Psoas muscle (tissue), 8 donors: ENCODE results near the gene FDX1. TPM values are rescaled to one million over a fixed set of nuclear protein-coding genes. Genes with fewer than 3 reads are reported as not detected.
A peak's percentile ranks its signal among the peaks of the same experiment; 100 is the strongest.
"Not testable (repeated sequence)": the region's sequence is repeated elsewhere in the genome, so short reads cannot be mapped to it uniquely, and the experiment has no call there.

ENCODE experiments used
- ATAC-seq, 4 donors: fragments of 200-7000 bp; cut with Tn5 transposase; one replicate each; pipeline ENCODE4 v1.9.1; 2020; ENCODE audit warnings: moderate library complexity in 3 of 4, mild to moderate bottlenecking in 2 of 4
- DNase-seq, 2 donors: peaks; one replicate each; pipeline ENCODE4 v3.0.0-alpha.2; 2020
- H3K27ac ChIP-seq: fragments of 200-600 bp; one replicate; pipeline ENCODE4 v1.8.0; 2022
- H3K27me3 ChIP-seq, 3 donors: fragments of 200-600 bp in 1 of 3; one replicate each; pipeline versions ENCODE4 v1.6.1 to v1.8.0; 2013 to 2022; ENCODE audit warnings: low read length in 2 of 3, mild to moderate bottlenecking in 2 of 3, moderate library complexity in 1 of 3; ENCODE audit not compliant: insufficient read depth in 3 of 3
- H3K36me3 ChIP-seq, 2 donors: fragments of 200-600 bp in 1 of 2; one replicate each; pipeline versions ENCODE4 v1.6.1 to v1.8.0; 2013 to 2022; ENCODE audit warnings: low read depth in 1 of 2, mild to moderate bottlenecking in 1 of 2, moderate library complexity in 1 of 2; ENCODE audit not compliant: insufficient read depth in 1 of 2
- H3K4me1 ChIP-seq: fragments of 200-600 bp; one replicate; pipeline ENCODE4 v1.8.0; 2022
- H3K4me3 ChIP-seq: fragments of 200-600 bp; one replicate; pipeline ENCODE4 v1.8.0; 2022; ENCODE audit warnings: mild to moderate bottlenecking
- H3K9me3 ChIP-seq: fragments of 200-600 bp; one replicate; pipeline ENCODE4 v1.8.0; 2022
- WGBS, 3 donors: extraction: QIAGEN DNeasy Blood & Tissue Kit; methylation state at CpG; one replicate each; pipeline versions ENCODE4 v1.1.6 to v1.1.7; 2013; 5-methylcytosine and 5-hydroxymethylcytosine counted together
- intact Hi-C, 2 donors: fragments of 100-400 bp; cut with DNase I; formaldehyde crosslinking; loops; one replicate each; pipeline versions ENCODE4 v1.11.0 to v1.14.2; 2022
- long read RNA-seq, 2 donors: library from polyadenylated mRNA; unstranded; transcript quantifications; one replicate each; pipeline ENCODE4 v2.0.0, GENCODE V29; 2021
- polyA plus RNA-seq, 3 donors: library from polyadenylated mRNA; stranded (reverse); fragments of 200-250 nt; gene quantifications; one replicate each; pipeline ENCODE4 v1.2.3, GENCODE V29; 2013
- total RNA-seq, 4 donors: library from RNA; stranded (reverse); fragmentation: NEBNext Ultra II Directional in 2 of 4; extraction: Animal tissue kit (Norgen Biotek cat#: 25700) in 2 of 4; gene quantifications; one replicate each; pipeline versions ENCODE4 v1.2.1 to v1.2.4, GENCODE V29; 2021 to 2023
- TF ChIP-seq, protein P1 (sequence below): fragments of 200-600 bp; IDR thresholded peaks from one replicate; pipeline ENCODE4 v1.8.0; 2022; ENCODE audit warnings: antibody characterized with exemption
- donor health status: healthy with polysubstance abuse.
- donor health status: DM: no; HTN: no; CAD: no; lungs with moderate emphysema.
- donor health status: Bipolar disorder and iron deficiency.
- donor health status: healthy.
- donor health status: DM: yes; HTN: yes; CAD: no.
- donor health status: DM: no; HTN: no; CAD: no.
- donor health status: DM: no; HTN: no; CAD: no.
- donor health status: DM: yes; HTN: yes; CAD: no.

Gene FDX1, protein sequence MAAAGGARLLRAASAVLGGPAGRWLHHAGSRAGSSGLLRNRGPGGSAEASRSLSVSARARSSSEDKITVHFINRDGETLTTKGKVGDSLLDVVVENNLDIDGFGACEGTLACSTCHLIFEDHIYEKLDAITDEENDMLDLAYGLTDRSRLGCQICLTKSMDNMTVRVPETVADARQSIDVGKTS
- total RNA-seq (10 to 100 TPM; 14.0 to 23.7 (median 15.6) TPM), polyA plus RNA-seq (10 to 100 TPM; 13.6 to 20.7 (median 15.2) TPM)
- long read RNA-seq, donor 1, transcript FDX1-201 (4 exons, 3,206 nt): major isoform, 57 of 60 reads
- long read RNA-seq, donor 1, partial matches to known transcripts: 1 of 60 reads
- long read RNA-seq, donor 1, other reads (novel, unspliced or antisense): 2 of 60 reads
- long read RNA-seq, donor 2, transcript FDX1-201 (4 exons, 3,206 nt): major isoform, 101 of 106 reads
- long read RNA-seq, donor 2, partial matches to known transcripts: 0 of 106 reads
- long read RNA-seq, donor 2, other reads (novel, unspliced or antisense): 5 of 106 reads

DNA sequence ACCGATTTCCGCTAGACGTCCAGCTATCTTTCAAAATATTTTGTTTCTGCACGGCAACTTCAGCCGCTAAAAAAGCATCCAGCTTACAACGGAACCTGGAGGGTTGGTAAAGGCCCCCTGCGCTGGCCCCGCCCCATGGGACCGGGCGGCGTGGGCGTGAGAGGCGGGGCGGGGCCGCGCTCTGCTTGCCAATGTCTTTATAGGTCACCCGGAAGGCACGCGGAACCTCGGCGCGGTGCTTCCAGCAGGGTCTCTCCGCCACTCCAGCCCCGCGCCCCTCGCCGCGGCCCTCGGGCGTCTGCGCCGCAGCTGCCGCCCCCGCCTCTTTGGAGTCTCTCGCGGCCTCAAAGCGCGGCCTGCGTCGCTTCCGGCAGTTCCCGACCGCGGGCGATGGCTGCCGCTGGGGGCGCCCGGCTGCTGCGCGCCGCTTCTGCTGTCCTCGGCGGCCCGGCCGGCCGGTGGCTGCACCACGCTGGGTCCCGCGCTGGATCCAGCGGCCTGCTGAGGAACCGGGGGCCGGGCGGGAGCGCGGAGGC lies at the start of gene FDX1:
FDX1 (plus strand) TSS at position 218 of the 536 bp plus-strand sequence; CDS start at position 391, 173 bp downstream.
- Histone ChIP-seq H3K36me3 (no peaks in the 10 kb centered on the region), H3K27me3 (no peaks in the 10 kb centered on the region), H3K9me3 (no peaks in the 10 kb centered on the region), H3K4me3 (peak within 1 kb of the TSS; percentile 87), H3K27ac (peak within 1 kb of the TSS; percentile 92), H3K4me1 (peaks cover 33% of the 10 kb centered on the region)
- TF ChIP-seq, protein P1, sequence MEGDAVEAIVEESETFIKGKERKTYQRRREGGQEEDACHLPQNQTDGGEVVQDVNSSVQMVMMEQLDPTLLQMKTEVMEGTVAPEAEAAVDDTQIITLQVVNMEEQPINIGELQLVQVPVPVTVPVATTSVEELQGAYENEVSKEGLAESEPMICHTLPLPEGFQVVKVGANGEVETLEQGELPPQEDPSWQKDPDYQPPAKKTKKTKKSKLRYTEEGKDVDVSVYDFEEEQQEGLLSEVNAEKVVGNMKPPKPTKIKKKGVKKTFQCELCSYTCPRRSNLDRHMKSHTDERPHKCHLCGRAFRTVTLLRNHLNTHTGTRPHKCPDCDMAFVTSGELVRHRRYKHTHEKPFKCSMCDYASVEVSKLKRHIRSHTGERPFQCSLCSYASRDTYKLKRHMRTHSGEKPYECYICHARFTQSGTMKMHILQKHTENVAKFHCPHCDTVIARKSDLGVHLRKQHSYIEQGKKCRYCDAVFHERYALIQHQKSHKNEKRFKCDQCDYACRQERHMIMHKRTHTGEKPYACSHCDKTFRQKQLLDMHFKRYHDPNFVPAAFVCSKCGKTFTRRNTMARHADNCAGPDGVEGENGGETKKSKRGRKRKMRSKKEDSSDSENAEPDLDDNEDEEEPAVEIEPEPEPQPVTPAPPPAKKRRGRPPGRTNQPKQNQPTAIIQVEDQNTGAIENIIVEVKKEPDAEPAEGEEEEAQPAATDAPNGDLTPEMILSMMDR: peak; percentile 66
- intact Hi-C loops: loop anchor here (5.0 to 10.0 kb wide), 4 partner anchors 52 to 227 kb away; partner anchors contain the start of gene RDX (in 2 of the 2)
- WGBS, 3 donors: 0 to 1% (median 1%) methylated on average over 46 to 65 of the region's 65 CpGs
- peak; percentile 93 to 94 (median 94) for ATAC-seq
- DNase-seq: peak; percentile 84 to 89

DNA sequence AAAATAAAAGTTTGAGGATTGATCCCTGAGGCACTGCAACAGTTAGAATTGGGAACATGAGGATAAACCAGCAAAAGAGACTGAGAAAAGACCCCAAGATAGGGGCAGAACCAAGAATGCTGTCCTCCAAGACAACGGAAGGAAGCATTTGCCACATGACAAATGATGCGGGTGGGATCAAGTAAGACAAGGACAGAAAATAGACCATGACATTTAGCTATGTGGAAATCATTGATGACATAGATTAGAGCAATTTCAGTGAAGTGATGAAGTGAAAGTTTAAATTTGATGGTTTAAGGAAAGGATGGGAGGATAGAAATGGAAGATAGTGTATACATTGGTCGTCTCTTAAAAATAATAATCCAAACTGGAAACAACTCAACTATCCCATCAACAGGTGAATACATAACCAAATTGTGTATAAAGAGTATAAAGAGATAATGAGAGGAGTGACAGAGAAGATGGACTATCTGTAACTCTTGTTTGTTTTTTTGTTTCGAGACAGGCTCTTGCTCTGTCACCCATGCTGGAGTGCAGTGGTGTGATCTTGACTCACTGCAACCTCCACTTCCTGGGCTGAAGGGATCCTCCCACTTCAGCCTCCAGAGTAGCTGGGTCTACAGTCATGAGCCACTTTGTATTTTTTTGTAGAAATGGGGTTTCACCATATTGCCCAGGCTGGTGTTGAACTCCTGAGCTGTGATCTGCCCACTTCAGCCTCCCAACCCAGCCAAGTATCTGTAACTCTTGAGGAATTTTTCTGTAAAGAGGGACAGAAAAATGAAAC lies 48.7 kb upstream of the FDX1 start:
- Histone ChIP-seq H3K9me3 (no peaks in the 10 kb centered on the region), H3K4me3 (no peak overlapping the region), H3K4me1 (no peaks in the 10 kb centered on the region), H3K27me3 (no peaks in the 10 kb centered on the region), H3K36me3 (no peaks in the 10 kb centered on the region), H3K27ac (no peak overlapping the region)
- 88 to 93% (median 92%) methylated on average over 4 of the region's 4 CpGs for WGBS, 3 donors
- no peak for ATAC-seq
- TF ChIP-seq, protein P1: no peak
- no peak for DNase-seq
- intact Hi-C loops: no loop called here

DNA sequence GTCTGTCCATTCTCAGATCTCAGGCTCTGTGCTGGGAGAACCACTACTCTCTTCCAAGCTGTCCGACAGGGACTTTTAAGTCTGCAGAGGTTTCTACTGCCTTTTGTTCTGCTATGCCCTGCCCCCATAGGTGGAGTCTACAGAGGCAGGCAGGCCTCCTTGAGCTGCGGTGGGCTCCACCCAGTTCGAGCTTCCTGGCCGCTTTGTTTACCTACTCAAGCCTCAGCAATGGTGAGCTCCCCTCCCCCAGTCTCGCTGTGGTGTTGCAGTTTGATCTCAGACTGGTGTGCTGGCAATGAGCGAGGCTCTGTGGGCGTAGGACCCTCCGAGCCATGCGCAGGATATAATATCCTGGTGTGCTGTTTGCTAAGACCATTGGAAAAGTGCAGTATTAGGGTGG lies 41.5 kb upstream of the FDX1 start:
- H3K27me3 ChIP-seq, intact Hi-C loops, H3K27ac ChIP-seq, H3K9me3 ChIP-seq, DNase-seq, H3K4me1 ChIP-seq, H3K36me3 ChIP-seq, H3K4me3 ChIP-seq, ATAC-seq: not testable (repeated sequence)
- WGBS, 3 donors: 90 to 94% (median 93%) methylated on average over 9 of the region's 9 CpGs

DNA sequence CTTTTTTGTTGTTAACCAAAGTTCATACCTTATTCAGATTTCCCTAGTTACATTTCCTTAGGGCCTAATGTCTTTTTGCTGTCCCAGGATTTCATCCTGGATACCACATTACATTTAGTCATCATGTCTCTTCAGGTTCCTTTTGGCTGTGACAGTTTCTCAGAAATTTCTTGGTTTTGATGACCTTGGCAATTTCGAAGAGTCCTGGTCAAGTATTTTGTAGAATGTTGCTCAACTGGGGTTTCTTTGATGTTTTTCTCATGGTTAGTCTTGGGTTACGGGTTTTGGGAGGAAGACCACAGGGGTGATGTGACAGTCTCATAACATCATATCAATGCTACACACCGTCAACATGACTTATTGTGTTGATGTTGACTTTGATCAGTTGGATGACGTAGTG lies 39.8 kb upstream of the FDX1 start:
- ATAC-seq (no peak), DNase-seq (no peak)
- no peak overlapping the region for H3K4me3 ChIP-seq
- H3K27ac ChIP-seq: no peak overlapping the region
- H3K36me3 ChIP-seq: no peaks in the 10 kb centered on the region
- TF ChIP-seq, protein P1: no peak
- H3K27me3 ChIP-seq: no peaks in the 10 kb centered on the region
- no peaks in the 10 kb centered on the region for H3K4me1 ChIP-seq
- 62 to 87% (median 83%) methylated on average over 4 of the region's 4 CpGs for WGBS, 3 donors
- H3K9me3 ChIP-seq: no peaks in the 10 kb centered on the region
- intact Hi-C loops: no loop called here

DNA sequence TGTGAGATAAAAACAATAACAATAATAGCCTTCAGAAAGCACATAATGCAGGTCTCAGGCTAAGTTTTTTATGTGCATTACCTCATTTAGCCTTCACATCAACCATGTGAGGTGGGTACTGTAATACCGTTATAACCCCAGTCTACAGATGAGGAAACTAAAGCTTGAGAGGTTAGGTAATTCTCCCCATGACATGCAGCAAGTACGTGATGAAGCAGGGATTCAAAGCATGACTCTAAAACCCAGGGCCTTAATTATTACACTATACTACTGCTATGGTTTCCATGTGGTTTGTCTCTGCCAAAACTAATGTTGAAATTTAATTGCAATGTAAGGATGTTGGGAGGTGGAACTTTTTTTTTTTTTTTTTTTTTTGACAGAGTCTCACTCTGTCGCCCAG lies 37.7 kb upstream of the FDX1 start:
- no peak for DNase-seq
- intact Hi-C loops: no loop called here
- Histone ChIP-seq H3K9me3 (no peaks in the 10 kb centered on the region), H3K36me3 (no peaks in the 10 kb centered on the region), H3K4me1 (no peaks in the 10 kb centered on the region), H3K27me3 (no peaks in the 10 kb centered on the region), H3K4me3 (no peak overlapping the region), H3K27ac (no peak overlapping the region)
- TF ChIP-seq, protein P1: no peak
- 88 to 93% (median 88%) methylated on average over 3 of the region's 3 CpGs for WGBS, 3 donors
- no peak for ATAC-seq

GRCh38 chr11:110397668-110398286 lies 32.0 kb upstream of the FDX1 start:
- intact Hi-C loops, H3K4me1 ChIP-seq, H3K36me3 ChIP-seq, H3K27ac ChIP-seq, DNase-seq, H3K4me3 ChIP-seq, H3K9me3 ChIP-seq, H3K27me3 ChIP-seq, ATAC-seq: not testable (repeated sequence)
- WGBS, 3 donors: 70 to 80% (median 72%) methylated on average over 8 of the region's 8 CpGs

GRCh38 chr11:110403585-110403984 lies 26.2 kb upstream of the FDX1 start:
- H3K36me3 ChIP-seq, H3K27ac ChIP-seq, H3K27me3 ChIP-seq, ATAC-seq, H3K4me3 ChIP-seq, intact Hi-C loops, H3K9me3 ChIP-seq, H3K4me1 ChIP-seq, DNase-seq: not testable (repeated sequence)
- WGBS, 3 donors: 90 to 94% (median 91%) methylated on average over 5 of the region's 5 CpGs
